ENCODE data around the gene VWA3B. TPM values are rescaled to one million over a fixed set of nuclear protein-coding genes. Genes with fewer than 3 reads are reported as not detected.
"Not testable (repeated sequence)": the region's sequence is repeated elsewhere in the genome, so short reads cannot be mapped to it uniquely, and the experiment has no call there.

The VWA3B gene
- total RNA-seq, 1 donor from 2014 or later: not detected

DNA sequence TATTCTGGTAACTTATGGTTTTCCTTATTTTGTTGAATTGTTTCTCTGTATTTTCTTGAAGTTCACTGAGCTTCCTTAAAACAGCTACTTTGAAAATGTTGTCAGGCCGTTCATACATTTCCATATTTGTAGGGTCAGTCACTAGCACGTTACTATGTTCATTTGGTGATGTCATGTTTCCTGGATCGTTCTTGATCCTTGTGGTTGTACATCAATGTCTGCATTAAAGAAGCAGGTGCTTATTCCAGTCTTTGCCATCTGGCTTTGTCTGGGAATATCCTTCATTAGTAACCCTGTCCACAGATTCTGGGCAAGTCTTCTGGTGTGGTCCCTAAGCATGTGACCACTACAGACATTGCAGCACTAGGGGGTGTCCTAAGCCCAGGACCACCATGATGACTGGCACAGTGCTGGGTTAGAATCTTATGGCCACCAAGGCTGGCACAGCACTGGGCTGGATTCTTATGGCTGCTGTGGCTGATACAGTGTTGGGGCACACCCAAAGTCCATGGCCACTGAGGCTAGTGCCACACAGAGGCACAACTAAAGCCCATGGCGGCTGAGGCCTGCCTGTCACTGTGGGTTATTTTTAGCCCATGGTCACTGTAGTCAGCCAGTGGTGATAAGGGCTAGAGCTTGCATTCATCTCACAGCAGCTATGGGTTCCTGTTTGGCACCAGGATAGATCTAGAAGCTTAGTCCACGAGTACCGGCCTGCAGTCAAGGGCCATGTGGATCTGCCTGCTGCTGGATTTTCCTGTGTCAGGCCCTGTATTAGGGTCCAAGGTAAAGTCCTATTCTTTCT, 13.2 kb downstream of the VWA3B start:
- Mint-ChIP-seq H3K36me3 (peaks cover 6% of the 10 kb centered on the region), H3K4me3 (no peak overlapping the region), H3K4me1 (no peaks in the 10 kb centered on the region), H3K27ac (no peak overlapping the region), H3K27me3 (ENCODE audit: low read depth) (no peaks in the 10 kb centered on the region), H3K9me3 (peaks cover 58% of the 10 kb centered on the region)
- TF ChIP-seq CTCF (IDR thresholded peaks at IDR 0.05; ENCODE audit: unreplicated experiment): no peak
- no peak for DNase-seq (ENCODE audit: low spot score in 2 of 2, unreplicated experiment in 2 of 2)

DNA sequence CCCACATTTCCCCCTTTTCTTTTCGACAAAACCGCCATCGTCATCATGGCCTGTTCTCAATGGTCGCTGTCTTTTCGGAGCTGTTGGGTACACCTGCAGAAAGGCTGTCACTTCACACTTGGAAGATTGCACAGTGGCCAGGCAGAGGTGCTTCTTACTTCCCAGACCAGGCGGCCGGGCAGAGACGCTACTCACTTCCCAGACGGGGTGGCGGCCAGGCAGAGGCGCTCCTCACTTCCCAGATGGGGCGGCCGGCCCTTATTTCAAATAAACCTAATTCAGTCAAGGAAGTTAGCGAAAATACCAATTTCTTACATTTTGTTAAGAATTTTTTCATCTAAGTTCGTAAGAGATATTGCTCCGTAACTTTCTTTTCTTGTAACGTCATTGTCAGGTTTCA, 15.3 kb downstream of the VWA3B start:
- H3K27ac Mint-ChIP-seq; H3K4me3 Mint-ChIP-seq; DNase-seq (ENCODE audit: low spot score in 2 of 2, unreplicated experiment in 2 of 2); H3K36me3 Mint-ChIP-seq; H3K27me3 Mint-ChIP-seq (ENCODE audit: low read depth); H3K4me1 Mint-ChIP-seq: not testable (repeated sequence)
- peaks cover 45% of the 10 kb centered on the region for H3K9me3 Mint-ChIP-seq

DNA sequence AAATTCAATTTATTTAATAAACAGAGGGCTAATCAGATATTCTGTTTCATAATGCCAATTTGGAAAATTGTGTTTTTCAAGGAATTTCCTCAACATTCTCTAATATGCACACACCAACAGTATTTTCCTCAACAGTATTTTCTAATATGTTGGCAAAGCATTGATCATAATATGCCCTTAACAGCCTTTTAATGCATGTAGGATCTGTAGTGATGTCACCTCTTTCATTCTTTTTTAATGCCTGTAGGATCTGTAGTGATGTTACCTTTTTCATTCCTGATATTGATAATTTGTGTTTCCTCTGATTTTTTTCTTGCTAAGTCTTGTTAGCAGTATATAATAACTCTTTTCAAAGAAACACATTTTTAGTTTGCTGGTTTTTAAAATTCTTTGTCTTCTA, 15.9 kb downstream of the VWA3B start:
- Mint-ChIP-seq H3K36me3 (no peaks in the 10 kb centered on the region), H3K4me3 (no peak overlapping the region), H3K9me3 (peaks cover 39% of the 10 kb centered on the region), H3K27ac (no peak overlapping the region), H3K27me3 (ENCODE audit: low read depth) (no peaks in the 10 kb centered on the region), H3K4me1 (no peaks in the 10 kb centered on the region)
- DNase-seq (ENCODE audit: low spot score in 2 of 2, unreplicated experiment in 2 of 2): no peak
- TF ChIP-seq CTCF (IDR thresholded peaks at IDR 0.05; ENCODE audit: unreplicated experiment): no peak

DNA sequence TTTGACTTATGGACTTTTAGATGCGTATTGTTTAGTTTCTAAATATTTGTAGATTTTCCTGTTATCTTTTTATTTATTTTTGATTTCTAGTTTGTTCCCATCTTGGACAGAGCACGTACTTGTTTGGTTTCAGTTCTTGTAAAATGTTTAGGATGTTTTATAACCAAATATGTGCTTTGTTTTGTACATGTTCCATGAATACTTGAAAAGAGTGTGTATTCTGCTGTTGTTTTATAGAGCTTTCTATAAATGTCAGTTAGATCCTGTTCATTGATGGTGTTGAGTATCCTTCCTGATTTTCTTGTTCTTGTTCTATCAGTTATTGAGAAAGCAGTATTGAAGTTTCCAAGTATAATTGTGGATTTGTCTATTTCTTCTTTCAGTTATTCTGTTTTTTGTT, 21.1 kb downstream of the VWA3B start:
- DNase-seq (ENCODE audit: low spot score in 2 of 2, unreplicated experiment in 2 of 2): no peak
- Mint-ChIP-seq H3K27ac (no peak overlapping the region), H3K27me3 (ENCODE audit: low read depth) (peaks cover 1% of the 10 kb centered on the region), H3K4me1 (no peaks in the 10 kb centered on the region), H3K36me3 (no peaks in the 10 kb centered on the region), H3K9me3 (peaks cover 45% of the 10 kb centered on the region), H3K4me3 (no peak overlapping the region)
- TF ChIP-seq CTCF (IDR thresholded peaks at IDR 0.05; ENCODE audit: unreplicated experiment): no peak

- Mint-ChIP-seq H3K4me3 (no peak overlapping the region), H3K27ac (no peak overlapping the region)
Observed at GRCh38 chr2:98110741-98111140, 23.8 kb downstream of the VWA3B start.

More at GRCh38 chr2:98110741-98111140, 23.8 kb downstream of the VWA3B start:
- peaks cover 36% of the 10 kb centered on the region for H3K9me3 Mint-ChIP-seq
- TF ChIP-seq CTCF (IDR thresholded peaks at IDR 0.05; ENCODE audit: unreplicated experiment): no peak
- DNase-seq (ENCODE audit: low spot score in 2 of 2, unreplicated experiment in 2 of 2): no peak
- peaks cover 1% of the 10 kb centered on the region for H3K27me3 Mint-ChIP-seq (ENCODE audit: low read depth)
- H3K36me3 Mint-ChIP-seq: no peaks in the 10 kb centered on the region
- H3K4me1 Mint-ChIP-seq: no peaks in the 10 kb centered on the region
